Erythroblast (primary cell): ENCODE results near the gene PLXND1.

Experiments used
- GATA1 ChIP-seq: IDR thresholded peaks from 2 replicates; pipeline ENCODE4 v1.6.1; 2011; ENCODE audit warnings: low read depth, mild to moderate bottlenecking, control low read depth, low read length, moderate library complexity
- POLR2A ChIP-seq: IDR thresholded peaks from 2 replicates; pipeline ENCODE4 v1.6.1; 2011; ENCODE audit warnings: mild to moderate bottlenecking, low read length

DNA sequence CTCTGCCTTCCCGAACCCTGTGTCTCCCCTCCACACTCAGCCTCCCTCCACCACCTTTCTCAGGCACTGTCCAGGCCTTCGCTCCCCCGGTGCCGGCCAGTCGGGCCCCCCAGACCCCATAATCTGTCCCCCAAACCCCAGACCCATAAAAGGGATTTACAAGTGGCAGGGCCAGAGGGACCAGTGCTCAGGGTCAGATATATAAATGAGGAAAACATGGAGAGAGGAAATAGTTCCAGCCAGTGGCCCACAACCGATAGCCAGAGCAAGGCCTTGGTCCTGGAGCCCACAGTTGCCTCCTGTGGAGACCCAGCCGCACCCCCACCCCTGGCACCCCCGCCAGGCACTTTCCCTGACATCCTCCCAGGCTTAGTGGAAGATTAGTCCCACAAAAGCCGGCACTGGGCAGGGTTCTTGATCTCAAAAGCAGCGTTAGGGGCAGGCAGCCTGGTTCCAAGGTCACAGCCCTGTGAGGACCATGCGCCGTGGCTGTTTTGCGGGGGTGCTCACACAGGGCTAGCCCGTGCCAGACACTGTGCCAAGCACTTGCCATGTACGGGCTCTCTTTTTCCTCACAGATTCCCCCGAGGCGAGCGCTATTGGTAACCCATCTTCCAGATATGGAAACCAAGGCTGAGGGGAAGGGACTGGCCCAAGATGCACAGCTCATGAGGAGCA lies 1.1 kb upstream of the PLXND1 start:
- TF ChIP-seq POLR2A (no peak), GATA1 (no peak)
